HT1080 (cell line): ENCODE data around the gene CRB3. TPM values are rescaled to one million over a fixed set of nuclear protein-coding genes. Genes with fewer than 3 reads are reported as not detected.

Experiments used
- small RNA-seq: library from RNA; depleted of rRNA; stranded (forward); fragments of <200 nt; gene quantifications from one replicate; pipeline ENCODE3, GENCODE V24; 2014
- total RNA-seq: library from RNA; depleted of rRNA; stranded (reverse); fragments of >200 nt; shearing (Covaris generic); gene quantifications from 2 replicates; pipeline ENCODE4 v1.2.3, GENCODE V29; 2014; rRNA removed

CRB3 gene
- total RNA-seq, 1 experiment from 2014 or later = not detected

Small RNA genes lying within 50 kb of the gene (small RNA-seq; reads per million reads assigned to genes)
- not detected for gene AC010503.2

Other genes with a start within 250 kb of the CRB3 start
- gene MLLT1, start 184.3 kb upstream of the CRB3 start, total RNA-seq = 18.0 and 30.0 TPM in 2 replicates
- gene ACER1, start 130.7 kb upstream of the CRB3 start, total RNA-seq = not detected in 2 replicates
- gene CLPP, start 102.7 kb upstream of the CRB3 start, total RNA-seq = 141 and 155 TPM in 2 replicates
- gene ALKBH7, start 91.5 kb upstream of the CRB3 start, total RNA-seq = 15.0 and 20.3 TPM in 2 replicates
- 1.5 and 2.0 TPM in 2 replicates for gene PSPN, start 88.3 kb upstream of the CRB3 start, total RNA-seq
- 68.4 and 73.1 TPM in 2 replicates for gene GTF2F1, start 71.1 kb upstream of the CRB3 start, total RNA-seq
- 207 and 270 TPM in 2 replicates for gene KHSRP, start 39.5 kb upstream of the CRB3 start, total RNA-seq
- 0.18 TPM in 1 of 2 replicates, not detected in the other for gene SLC25A41, start 30.5 kb upstream of the CRB3 start, total RNA-seq
- gene SLC25A23, start 4.5 kb upstream of the CRB3 start, total RNA-seq = 34.8 and 39.5 TPM in 2 replicates
- 0.06 TPM in 1 of 2 replicates, not detected in the other for gene DENND1C, start 17.5 kb downstream of the CRB3 start, total RNA-seq
- 0.60 and 1.9 TPM in 2 replicates for gene TUBB4A, start 38.0 kb downstream of the CRB3 start, total RNA-seq
- 35.7 and 45.9 TPM in 2 replicates for gene TNFSF9, start 66.8 kb downstream of the CRB3 start, total RNA-seq
- 136 and 156 TPM in 2 replicates for gene CD70, start 126.9 kb downstream of the CRB3 start, total RNA-seq
- not detected in 2 replicates for gene TNFSF14, start 205.9 kb downstream of the CRB3 start, total RNA-seq